Muscle of back (tissue), 11 donors: ENCODE results near the gene UMODL1. TPM values are rescaled to one million over a fixed set of nuclear protein-coding genes. Genes with fewer than 3 reads are reported as not detected.

Experiments used
- DNase-seq, 3 donors: peaks; one replicate each; pipeline versions ENCODE4 v3.0.0 to v3.0.0-alpha.2; 2013
- polyA plus RNA-seq, 10 donors: library from polyadenylated mRNA; unstranded; fragments of 120-200 nt; gene quantifications; one replicate each; pipeline ENCODE4 v1.2.1, GENCODE V29; 2013; ENCODE audit not compliant: insufficient read length in 10 of 10

The UMODL1 gene
- polyA plus RNA-seq, 10 donors: 0.04 TPM; not detected in 9

GRCh38 chr21:42038393-42038792 lies 32.7 kb upstream of the UMODL1 start:
- DNase-seq: no peak

GRCh38 chr21:42038826-42039425 lies 32.2 kb upstream of the UMODL1 start:
- DNase-seq: no peak

GRCh38 chr21:42039470-42039901 lies 31.6 kb upstream of the UMODL1 start:
- DNase-seq: no peak

GRCh38 chr21:42039911-42040351 lies 31.2 kb upstream of the UMODL1 start:
- peak in 1 of 3 donors; percentile 77 for DNase-seq

- peak in 1 of 3 donors; percentile 98 for DNase-seq
Observed at GRCh38 chr21:42040411-42041180, 30.5 kb upstream of the UMODL1 start.

GRCh38 chr21:42041246-42041645 lies 29.9 kb upstream of the UMODL1 start:
- DNase-seq: no peak

GRCh38 chr21:42041711-42042110 lies 29.4 kb upstream of the UMODL1 start:
- DNase-seq: no peak

GRCh38 chr21:42042651-42043050 lies 28.5 kb upstream of the UMODL1 start:
- no peak for DNase-seq

- no peak for DNase-seq
Observed at GRCh38 chr21:42043201-42043895, 27.8 kb upstream of the UMODL1 start.

GRCh38 chr21:42043961-42044360 lies 27.2 kb upstream of the UMODL1 start:
- no peak for DNase-seq

GRCh38 chr21:42044871-42045495 lies 26.1 kb upstream of the UMODL1 start:
- DNase-seq: no peak

GRCh38 chr21:42047821-42048613 lies 23.1 kb upstream of the UMODL1 start:
- peak in 1 of 3 donors; percentile 73 for DNase-seq

GRCh38 chr21:42048870-42049577 lies 22.1 kb upstream of the UMODL1 start:
- DNase-seq: no peak

GRCh38 chr21:42049578-42050430 lies 21.3 kb upstream of the UMODL1 start:
- no peak for DNase-seq

- no peak for DNase-seq
Observed at GRCh38 chr21:42051788-42052187, 19.3 kb upstream of the UMODL1 start.

- no peak for DNase-seq
Observed at GRCh38 chr21:42055425-42055824, 15.7 kb upstream of the UMODL1 start.

- DNase-seq: peak in 1 of 3 donors; percentile 16
Observed at GRCh38 chr21:42056468-42056867, 14.6 kb upstream of the UMODL1 start.

- DNase-seq: peak in 2 of 3 donors; percentile 32 to 54
Observed at GRCh38 chr21:42056996-42057689, 14.0 kb upstream of the UMODL1 start.

GRCh38 chr21:42057851-42058437 lies 13.2 kb upstream of the UMODL1 start:
- no peak for DNase-seq
